HCT116 (cell line): Measurements from ENCODE around the gene GYPB. TPM values are rescaled to one million over a fixed set of nuclear protein-coding genes. Genes with fewer than 3 reads are reported as not detected.
"Not testable (repeated sequence)": the region's sequence is repeated elsewhere in the genome, so short reads cannot be mapped to it uniquely, and the experiment has no call there.

Experiments used
- ATAC-seq: fragments of 200-7000 bp; cut with Tn5 transposase; 2 replicates; pipeline ENCODE4 v1.9.1; 2020; ENCODE audit warnings: mild to moderate bottlenecking, moderate library complexity
- BruUV-seq: library from RNA; stranded (reverse); fragments of 400-500 nt; replicated peaks from 2 replicates; lab custom pipeline; 2021; lab: Mats Ljungman, UMichigan
- CTCF ChIA-PET: fragments of 300-600 bp; sonication (Branson Sonifier 250); formaldehyde crosslinking; loops from one replicate; lab custom pipeline; 2021; ENCODE audit warnings: antibody characterized with exemption; lab: Charles Lee
- POLR2A ChIA-PET: fragments of 300-600, 350-600 bp; sonication (Branson Sonifier 250); formaldehyde crosslinking; loops from one replicate; lab custom pipeline; 2021; ENCODE audit warnings: antibody characterized with exemption; lab: Charles Lee
- RAD21 ChIA-PET, 2 experiments: fragments of 300-600 bp; sonication (Branson Sonifier 250); formaldehyde crosslinking; loops; one replicate each; lab custom pipeline; 2023; ENCODE audit warnings: low total read pairs in 2 of 2; ENCODE audit not compliant: uncharacterized antibody in 2 of 2, unreplicated experiment in 2 of 2, low non-redundant PET in 1 of 2; lab: Charles Lee
- DNase-seq: peaks from one replicate; pipeline ENCODE4 v3.0.0-alpha.2; 2010; ENCODE audit warnings: low read depth, low spot score
- H2AFZ ChIP-seq: fragments of 200-600 bp; shearing (Covaris generic), sonication (generic); 2 replicates; pipeline ENCODE4 v1.6.1; 2017; ENCODE audit warnings: low read depth, mixed run types, mixed read lengths, antibody characterized with exemption, low read length; ENCODE audit not compliant: poor library complexity, severe bottlenecking
- H3K27ac ChIP-seq: 2 replicates; pipeline ENCODE4 v1.5.1; 2012; ENCODE audit warnings: low read depth, low read length
- H3K27me3 ChIP-seq: fragments of 200-600 bp; sonication (generic); 2 replicates; pipeline ENCODE4 v1.6.1; 2016; ENCODE audit warnings: mixed run types, low read length, mixed read lengths; ENCODE audit not compliant: insufficient read depth
- H3K36me3 ChIP-seq, 2 experiments: fragments of 200-500 bp in 1 of 2; fragments of 200-600 bp in 1 of 2; sonication (Bioruptor generic) in 1 of 2; sonication (generic) in 1 of 2; 2 replicates each; pipeline versions ENCODE4 v1.5.1 to v1.6.1; 2014 to 2016; ENCODE audit warnings: low read length in 2 of 2, inconsistent platforms in 1 of 2, mixed read lengths in 1 of 2, mixed run types in 1 of 2; ENCODE audit not compliant: insufficient read depth in 2 of 2, control insufficient read depth in 1 of 2
- H3K4me1 ChIP-seq, 2 experiments: fragments of 200-600 bp in 1 of 2; sonication (generic) in 1 of 2; 2 replicates each; pipeline versions ENCODE4 v1.5.1 to v1.6.1; 2012 to 2017; ENCODE audit warnings: low read length in 2 of 2, inconsistent platforms in 1 of 2, mild to moderate bottlenecking in 1 of 2, mixed read lengths in 1 of 2, mixed run types in 1 of 2, moderate library complexity in 1 of 2; ENCODE audit not compliant: insufficient read depth in 2 of 2, control insufficient read depth in 1 of 2
- H3K4me2 ChIP-seq: fragments of 200-600 bp; sonication (generic); 2 replicates; pipeline ENCODE4 v1.6.1; 2017; ENCODE audit warnings: mixed run types, low read length, mixed read lengths
- H3K4me3 ChIP-seq, 2 experiments: fragments of 200-600 bp in 1 of 2; sonication (generic) in 1 of 2; replicated peaks in 1 of 2; 2 replicates each; pipeline ENCODE4 v1.5.1; 2011 to 2016; ENCODE audit warnings: low read length in 2 of 2, control low read depth in 1 of 2, low read depth in 1 of 2, mild to moderate bottlenecking in 1 of 2, mixed read lengths in 1 of 2, mixed run types in 1 of 2
- H3K79me2 ChIP-seq: fragments of 200-600 bp; sonication (generic); 2 replicates; pipeline ENCODE4 v1.6.1; 2017; ENCODE audit warnings: mild to moderate bottlenecking, mixed run types, low read length, moderate library complexity, mixed read lengths; ENCODE audit not compliant: insufficient read depth
- H3K9ac ChIP-seq: fragments of 200-600 bp; sonication (generic); 2 replicates; pipeline ENCODE4 v1.6.1; 2016; ENCODE audit warnings: low read length, mixed read lengths
- H3K9me2 ChIP-seq: fragments of 200-600 bp; sonication (generic), shearing (Covaris generic); 2 replicates; pipeline ENCODE4 v1.6.1; 2017; ENCODE audit warnings: mixed run types, mild to moderate bottlenecking, moderate library complexity; ENCODE audit not compliant: insufficient read depth
- H3K9me3 ChIP-seq, 2 experiments: fragments of 200-500 bp in 1 of 2; fragments of 200-600 bp in 1 of 2; sonication (Bioruptor generic) in 1 of 2; sonication (generic) in 1 of 2; 2 replicates each; pipeline ENCODE4 v1.6.1; 2014 to 2017; ENCODE audit warnings: low read length in 2 of 2, mixed read lengths in 2 of 2, inconsistent platforms in 1 of 2, low read depth in 1 of 2, mild to moderate bottlenecking in 1 of 2, mixed run types in 1 of 2, moderate library complexity in 1 of 2; ENCODE audit not compliant: control insufficient read depth in 1 of 2, insufficient read depth in 1 of 2
- H4K20me1 ChIP-seq: fragments of 200-600 bp; sonication (generic), shearing (Covaris generic); 2 replicates; pipeline ENCODE4 v1.6.1; 2017; ENCODE audit warnings: mixed run types, mild to moderate bottlenecking, moderate library complexity; ENCODE audit not compliant: insufficient read depth
- EZH2phosphoT487 ChIP-seq: fragments of 200-600 bp; IDR thresholded peaks from 2 replicates; pipeline ENCODE4 v1.6.1; 2018; ENCODE audit warnings: antibody characterized with exemption, borderline replicate concordance
- SP1 ChIP-seq: IDR thresholded peaks from 2 replicates; pipeline ENCODE4 v1.6.1; 2012; ENCODE audit warnings: low read depth
- YY1 ChIP-seq: IDR thresholded peaks from 2 replicates; pipeline ENCODE4 v1.6.1; 2011; ENCODE audit warnings: low read length, low read depth, moderate library complexity, mild to moderate bottlenecking; ENCODE audit not compliant: insufficient replicate concordance; ENCODE audit errors: extremely low read depth
- intact Hi-C: fragments of 100-400 bp; cut with micrococcal nuclease; formaldehyde crosslinking; loops from 2 replicates; pipeline ENCODE4 v1.10.0; 2022
- total RNA-seq: library from RNA; stranded (reverse); gene quantifications from one replicate; pipeline ENCODE4 v1.2.1, GENCODE V29; 2021; ENCODE audit not compliant: unreplicated experiment

The GYPB gene
- total RNA-seq, 1 experiment from 2014 or later, result not detected

GRCh38 chr4:143961075-143961474 is 58.1 kb downstream of the GYPB start:
- Histone ChIP-seq H3K36me3 (no peaks in the 10 kb centered on the region), H3K9me2 (no peaks in the 10 kb centered on the region), H3K4me2 (no peak overlapping the region), H3K9me3 (no peaks in the 10 kb centered on the region), H3K27ac (no peak overlapping the region), H3K27me3 (no peaks in the 10 kb centered on the region), H3K79me2 (no peaks in the 10 kb centered on the region), H3K9ac (no peak overlapping the region), H3K4me3 (no peak overlapping the region), H2AFZ (no peak overlapping the region), H4K20me1 (no peaks in the 10 kb centered on the region), H3K4me1 (no peaks in the 10 kb centered on the region)
- DNase-seq (no peak), ATAC-seq (no peak)
- ChIA-PET RAD21 (no interaction called here), POLR2A (no interaction called here), CTCF (no interaction called here)
- TF ChIP-seq EZH2phosphoT487 (no peak), SP1 (no peak), YY1 (no peak)
- no TSS peak for BruUV-seq
- intact Hi-C loops, result no loop called here

- H3K9me2 ChIP-seq, RAD21 ChIA-PET, H3K27ac ChIP-seq, H3K36me3 ChIP-seq, H3K4me2 ChIP-seq, BruUV-seq, H3K27me3 ChIP-seq, CTCF ChIA-PET, H3K9ac ChIP-seq, ATAC-seq, H3K4me1 ChIP-seq, H2AFZ ChIP-seq, H3K9me3 ChIP-seq, DNase-seq, H3K79me2 ChIP-seq, H3K4me3 ChIP-seq, POLR2A ChIA-PET, H4K20me1 ChIP-seq, intact Hi-C loops: not testable (repeated sequence)
Measured at GRCh38 chr4:143955306-143955705, 63.9 kb downstream of the GYPB start.

GRCh38 chr4:143951458-143951972 is 67.7 kb downstream of the GYPB start:
- DNase-seq, H2AFZ ChIP-seq, H4K20me1 ChIP-seq, H3K4me2 ChIP-seq, POLR2A ChIA-PET, RAD21 ChIA-PET, H3K9me3 ChIP-seq, H3K79me2 ChIP-seq, CTCF ChIA-PET, H3K4me1 ChIP-seq, H3K9me2 ChIP-seq, H3K9ac ChIP-seq, H3K4me3 ChIP-seq, BruUV-seq, ATAC-seq, H3K27me3 ChIP-seq, H3K36me3 ChIP-seq, H3K27ac ChIP-seq, intact Hi-C loops: not testable (repeated sequence)

DNA sequence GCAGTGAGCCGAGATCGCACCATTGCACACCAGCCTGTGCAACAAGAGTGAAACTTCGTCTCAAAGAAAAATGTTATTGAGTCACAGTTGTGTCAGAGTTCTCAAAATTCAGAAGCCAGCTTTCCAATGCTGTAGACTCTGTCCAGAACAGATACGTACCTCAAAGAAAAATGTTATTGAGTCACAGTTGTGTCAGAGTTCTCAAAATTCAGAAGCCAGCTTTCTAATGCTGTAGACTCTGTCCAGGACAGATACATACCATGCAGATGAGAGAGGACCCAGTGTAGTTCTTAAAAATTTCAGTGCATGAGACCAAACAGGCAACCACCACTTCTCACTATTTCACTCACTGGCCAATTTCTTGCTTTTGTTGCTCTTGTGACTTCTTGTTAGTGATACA is 68.2 kb downstream of the GYPB start:
- H3K9me3 ChIP-seq, ATAC-seq, H3K79me2 ChIP-seq, H4K20me1 ChIP-seq, CTCF ChIA-PET, H3K4me1 ChIP-seq, H3K4me3 ChIP-seq, H3K9me2 ChIP-seq, H3K4me2 ChIP-seq, BruUV-seq, intact Hi-C loops, H3K9ac ChIP-seq, H3K36me3 ChIP-seq, POLR2A ChIA-PET, RAD21 ChIA-PET, H3K27me3 ChIP-seq, DNase-seq, H2AFZ ChIP-seq, H3K27ac ChIP-seq: not testable (repeated sequence)
